Measurements from ENCODE around the gene SIGLEC6.

Gene SIGLEC6

GRCh38 chr19:51508059-51508733 lies 23.3 kb downstream of the SIGLEC6 start:
- Histone ChIP-seq H3K18ac (ENCODE audit: low read depth in 1 of 2, low read length in 2 of 2) (no peak overlapping the region), H3K27me3 (ENCODE audit: control insufficient read depth in 1 of 2, insufficient read depth in 1 of 2, low read length in 2 of 2) (peaks cover 0 to 29% of the 10 kb centered on the region in 2 experiments), H3K23ac (ENCODE audit: low read length in 2 of 2) (no peak overlapping the region), H3K36me3 (ENCODE audit: control insufficient read depth in 1 of 2, insufficient read depth in 2 of 2, low read depth in 1 of 2, low read length in 2 of 2) (no peaks in the 10 kb centered on the region), H3K4me1 (ENCODE audit: control insufficient read depth, insufficient read depth, low read depth, low read length) (no peaks in the 10 kb centered on the region), H3K9ac (ENCODE audit: low read length) (no peak overlapping the region), H2BK120ac (ENCODE audit: low read depth, low read length) (no peak overlapping the region), H2BK5ac (ENCODE audit: low read depth, low read length, poor library complexity, severe bottlenecking) (no peak overlapping the region), H2AFZ (ENCODE audit: low read depth, low read length) (no peak overlapping the region), H3K4me2 (ENCODE audit: low read length, poor library complexity, severe bottlenecking) (no peak overlapping the region), H2AK5ac (ENCODE audit: low read length, severe bottlenecking) (no peak overlapping the region), H2BK15ac (ENCODE audit: low read depth, poor library complexity, severe bottlenecking) (no peak overlapping the region), H3K9me3 (ENCODE audit: control insufficient read depth, low read length) (no peaks in the 10 kb centered on the region), H4K8ac (ENCODE audit: low read length) (no peak overlapping the region), H3K14ac (ENCODE audit: low read length in 2 of 2) (no peak overlapping the region), H3K79me1 (replicated peaks; ENCODE audit: low read length, poor library complexity, severe bottlenecking) (no peaks in the 10 kb centered on the region), H3K27ac (ENCODE audit: low read length, poor library complexity, severe bottlenecking) (no peak overlapping the region), H3K4me3 (ENCODE audit: insufficient read depth in 1 of 2, low read depth in 1 of 2, low read length in 2 of 2) (no peak overlapping the region), H4K91ac (ENCODE audit: low read length) (no peak overlapping the region), H2BK12ac (ENCODE audit: low read length in 2 of 2) (no peak overlapping the region), H3K4ac (ENCODE audit: low read depth in 1 of 2, low read length in 2 of 2) (no peak overlapping the region)
- no peak for DNase-seq
- WGBS, result 27% methylated on average over 1 of the region's 3 CpGs

- no peak overlapping the region for H3K9ac ChIP-seq (ENCODE audit: low read length)
- no peak overlapping the region for H3K4me3 ChIP-seq (ENCODE audit: insufficient read depth in 1 of 2, low read depth in 1 of 2, low read length in 2 of 2)
- H3K4ac ChIP-seq (ENCODE audit: low read depth in 1 of 2, low read length in 2 of 2), result no peak overlapping the region
- no peak overlapping the region for H4K8ac ChIP-seq (ENCODE audit: low read length)
- no peaks in the 10 kb centered on the region for H3K36me3 ChIP-seq (ENCODE audit: control insufficient read depth in 1 of 2, insufficient read depth in 2 of 2, low read depth in 1 of 2, low read length in 2 of 2)
- H2BK5ac ChIP-seq (ENCODE audit: low read depth, low read length, poor library complexity, severe bottlenecking), result no peak overlapping the region
- no peaks in the 10 kb centered on the region for H3K79me1 ChIP-seq (replicated peaks; ENCODE audit: low read length, poor library complexity, severe bottlenecking)
- no peak overlapping the region for H3K23ac ChIP-seq (ENCODE audit: low read length in 2 of 2)
- H3K27me3 ChIP-seq (ENCODE audit: control insufficient read depth in 1 of 2, insufficient read depth in 1 of 2, low read length in 2 of 2), result peaks cover 0 to 26% of the 10 kb centered on the region in 2 experiments
- no peak overlapping the region for H2BK12ac ChIP-seq (ENCODE audit: low read length in 2 of 2)
- H2AFZ ChIP-seq (ENCODE audit: low read depth, low read length), result no peak overlapping the region
- H3K9me3 ChIP-seq (ENCODE audit: control insufficient read depth, low read length), result no peaks in the 10 kb centered on the region
- no peak overlapping the region for H4K91ac ChIP-seq (ENCODE audit: low read length)
- H3K14ac ChIP-seq (ENCODE audit: low read length in 2 of 2), result no peak overlapping the region
- H3K4me1 ChIP-seq (ENCODE audit: control insufficient read depth, insufficient read depth, low read depth, low read length), result no peaks in the 10 kb centered on the region
- WGBS, result 53% methylated on average over 5 of the region's 6 CpGs
- H3K4me2 ChIP-seq (ENCODE audit: low read length, poor library complexity, severe bottlenecking), result no peak overlapping the region
- H3K18ac ChIP-seq (ENCODE audit: low read depth in 1 of 2, low read length in 2 of 2), result no peak overlapping the region
- H2BK15ac ChIP-seq (ENCODE audit: low read depth, poor library complexity, severe bottlenecking), result no peak overlapping the region
- no peak overlapping the region for H3K27ac ChIP-seq (ENCODE audit: low read length, poor library complexity, severe bottlenecking)
- DNase-seq, result no peak
- no peak overlapping the region for H2BK120ac ChIP-seq (ENCODE audit: low read depth, low read length)
- no peak overlapping the region for H2AK5ac ChIP-seq (ENCODE audit: low read length, severe bottlenecking)
Observed at GRCh38 chr19:51507640-51508058, 23.8 kb downstream of the SIGLEC6 start.

DNA sequence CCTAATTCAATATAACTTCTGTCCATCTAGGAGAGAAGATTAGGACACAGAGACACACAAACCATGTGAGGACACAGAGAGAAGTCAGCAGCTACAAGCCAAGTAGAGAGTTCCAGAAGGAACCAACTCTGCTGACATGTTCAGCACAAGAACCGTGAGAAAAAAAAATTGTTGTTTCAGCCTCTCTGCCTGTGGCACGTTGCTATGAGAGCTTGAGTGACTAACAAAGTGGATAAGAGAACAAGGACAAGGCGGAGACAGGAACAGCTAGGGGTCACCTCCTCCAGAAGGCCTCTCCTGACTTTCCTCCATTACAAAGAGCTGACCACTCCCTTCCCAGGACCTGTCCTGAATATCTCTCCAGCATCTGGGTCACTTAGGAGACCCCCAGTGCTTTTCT lies 24.3 kb downstream of the SIGLEC6 start:
- Histone ChIP-seq H2BK15ac (ENCODE audit: low read depth, poor library complexity, severe bottlenecking) (no peak overlapping the region), H3K27ac (ENCODE audit: low read length, poor library complexity, severe bottlenecking) (no peak overlapping the region), H2AK5ac (ENCODE audit: low read length, severe bottlenecking) (no peak overlapping the region), H2BK5ac (ENCODE audit: low read depth, low read length, poor library complexity, severe bottlenecking) (no peak overlapping the region), H3K9me3 (ENCODE audit: control insufficient read depth, low read length) (no peaks in the 10 kb centered on the region), H3K36me3 (ENCODE audit: control insufficient read depth in 1 of 2, insufficient read depth in 2 of 2, low read depth in 1 of 2, low read length in 2 of 2) (no peaks in the 10 kb centered on the region), H3K4me1 (ENCODE audit: control insufficient read depth, insufficient read depth, low read depth, low read length) (no peaks in the 10 kb centered on the region), H3K23ac (ENCODE audit: low read length in 2 of 2) (no peak overlapping the region), H2BK12ac (ENCODE audit: low read length in 2 of 2) (no peak overlapping the region), H4K91ac (ENCODE audit: low read length) (no peak overlapping the region), H3K79me1 (replicated peaks; ENCODE audit: low read length, poor library complexity, severe bottlenecking) (no peaks in the 10 kb centered on the region), H3K18ac (ENCODE audit: low read depth in 1 of 2, low read length in 2 of 2) (no peak overlapping the region), H4K8ac (ENCODE audit: low read length) (no peak overlapping the region), H2AFZ (ENCODE audit: low read depth, low read length) (no peak overlapping the region), H3K27me3 (ENCODE audit: control insufficient read depth in 1 of 2, insufficient read depth in 1 of 2, low read length in 2 of 2) (peaks cover 0 to 23% of the 10 kb centered on the region in 2 experiments), H3K4ac (ENCODE audit: low read depth in 1 of 2, low read length in 2 of 2) (no peak overlapping the region), H3K4me3 (ENCODE audit: insufficient read depth in 1 of 2, low read depth in 1 of 2, low read length in 2 of 2) (no peak overlapping the region), H3K9ac (ENCODE audit: low read length) (no peak overlapping the region), H3K4me2 (ENCODE audit: low read length, poor library complexity, severe bottlenecking) (no peak overlapping the region), H3K14ac (ENCODE audit: low read length in 2 of 2) (no peak overlapping the region), H2BK120ac (ENCODE audit: low read depth, low read length) (no peak overlapping the region)
- WGBS, result 31% methylated on average over 3 of the region's 3 CpGs
- DNase-seq, result no peak

DNA sequence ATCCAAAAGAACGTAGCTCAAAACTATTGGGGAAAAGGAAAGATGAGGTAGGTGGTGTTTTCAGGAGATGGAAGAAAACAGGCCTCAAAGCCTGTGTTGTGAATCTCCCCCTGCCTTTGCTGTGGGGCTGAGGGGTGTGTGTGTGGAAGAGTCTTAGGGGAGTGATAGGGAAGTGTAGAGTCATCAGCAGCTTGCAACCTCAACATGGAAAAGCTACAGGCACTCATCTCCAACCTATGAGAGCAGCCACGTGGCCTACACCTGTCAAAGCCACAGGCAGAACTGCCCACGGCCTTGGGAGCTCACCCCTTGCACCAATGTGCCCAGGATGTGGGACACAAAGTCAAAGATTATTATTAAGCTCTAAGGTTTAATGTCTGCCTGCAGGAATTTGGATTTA lies 25.6 kb downstream of the SIGLEC6 start:
- 9% methylated on average over 3 of the region's 3 CpGs for WGBS
- H4K8ac ChIP-seq (ENCODE audit: low read length), result no peak overlapping the region
- no peak for DNase-seq

More for the DNA sequence above, 25.6 kb downstream of the SIGLEC6 start:
- H2BK5ac ChIP-seq (ENCODE audit: low read depth, low read length, poor library complexity, severe bottlenecking), result no peak overlapping the region
- no peak overlapping the region for H3K27ac ChIP-seq (ENCODE audit: low read length, poor library complexity, severe bottlenecking)
- H3K18ac ChIP-seq (ENCODE audit: low read depth in 1 of 2, low read length in 2 of 2), result no peak overlapping the region
- no peak overlapping the region for H3K4ac ChIP-seq (ENCODE audit: low read depth in 1 of 2, low read length in 2 of 2)
- H2BK15ac ChIP-seq (ENCODE audit: low read depth, poor library complexity, severe bottlenecking), result no peak overlapping the region
- no peak overlapping the region for H2BK12ac ChIP-seq (ENCODE audit: low read length in 2 of 2)
- H3K4me2 ChIP-seq (ENCODE audit: low read length, poor library complexity, severe bottlenecking), result no peak overlapping the region
- H3K36me3 ChIP-seq (ENCODE audit: control insufficient read depth in 1 of 2, insufficient read depth in 2 of 2, low read depth in 1 of 2, low read length in 2 of 2), result no peaks in the 10 kb centered on the region
- no peaks in the 10 kb centered on the region for H3K4me1 ChIP-seq (ENCODE audit: control insufficient read depth, insufficient read depth, low read depth, low read length)
- H3K4me3 ChIP-seq (ENCODE audit: insufficient read depth in 1 of 2, low read depth in 1 of 2, low read length in 2 of 2), result no peak overlapping the region
- H2BK120ac ChIP-seq (ENCODE audit: low read depth, low read length), result no peak overlapping the region
- no peak overlapping the region for H3K14ac ChIP-seq (ENCODE audit: low read length in 2 of 2)
- H3K23ac ChIP-seq (ENCODE audit: low read length in 2 of 2), result no peak overlapping the region
- no peak overlapping the region for H3K9ac ChIP-seq (ENCODE audit: low read length)
- H3K79me1 ChIP-seq (replicated peaks; ENCODE audit: low read length, poor library complexity, severe bottlenecking), result no peaks in the 10 kb centered on the region
- no peak overlapping the region for H2AK5ac ChIP-seq (ENCODE audit: low read length, severe bottlenecking)
- no peak overlapping the region for H2AFZ ChIP-seq (ENCODE audit: low read depth, low read length)
- H3K9me3 ChIP-seq (ENCODE audit: control insufficient read depth, low read length), result no peaks in the 10 kb centered on the region
- H3K27me3 ChIP-seq (ENCODE audit: control insufficient read depth in 1 of 2, insufficient read depth in 1 of 2, low read length in 2 of 2), result peaks cover 0 to 21% of the 10 kb centered on the region in 2 experiments
- no peak overlapping the region for H4K91ac ChIP-seq (ENCODE audit: low read length)
